HG03521 (cell line): ENCODE data around the gene UBB.
A peak's percentile ranks its signal among the peaks of the same experiment; 100 is the strongest.

Experiments used
- ATAC-seq: cut with Tn5 transposase; IDR thresholded peaks from one replicate; pipeline ENCODE4 v1.9.1; 2021; ENCODE audit warnings: mild to moderate bottlenecking, moderate library complexity; ENCODE audit not compliant: unreplicated experiment

The UBB gene

DNA sequence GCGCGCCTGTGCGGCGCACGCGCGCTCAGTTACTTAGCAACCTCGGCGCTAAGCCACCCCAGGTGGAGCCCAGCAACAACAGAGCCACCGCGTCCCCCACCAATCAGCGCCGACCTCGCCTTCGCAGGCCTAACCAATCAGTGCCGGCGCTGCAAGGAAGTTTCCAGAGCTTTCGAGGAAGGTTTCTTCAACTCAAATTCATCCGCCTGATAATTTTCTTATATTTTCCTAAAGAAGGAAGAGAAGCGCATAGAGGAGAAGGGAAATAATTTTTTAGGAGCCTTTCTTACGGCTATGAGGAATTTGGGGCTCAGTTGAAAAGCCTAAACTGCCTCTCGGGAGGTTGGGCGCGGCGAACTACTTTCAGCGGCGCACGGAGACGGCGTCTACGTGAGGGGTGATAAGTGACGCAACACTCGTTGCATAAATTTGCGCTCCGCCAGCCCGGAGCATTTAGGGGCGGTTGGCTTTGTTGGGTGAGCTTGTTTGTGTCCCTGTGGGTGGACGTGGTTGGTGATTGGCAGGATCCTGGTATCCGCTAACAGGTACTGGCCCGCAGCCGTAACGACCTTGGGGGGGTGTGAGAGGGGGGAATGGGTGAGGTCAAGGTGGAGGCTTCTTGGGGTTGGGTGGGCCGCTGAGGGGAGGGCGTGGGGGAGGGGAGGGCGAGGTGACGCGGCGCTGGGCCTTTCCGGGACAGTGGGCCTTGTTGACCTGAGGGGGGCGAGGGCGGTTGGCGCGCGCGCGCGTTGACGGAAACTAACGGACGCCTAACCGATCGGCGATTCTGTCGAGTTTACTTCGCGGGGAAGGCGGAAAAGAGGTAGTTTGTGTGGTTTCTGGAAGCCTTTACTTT, at the start of gene UBB:
TSS of gene UBB (plus strand) at position 452 of the 856 bp plus-strand sequence. CDS start 817 bp downstream, outside the sequence.
- ATAC-seq = peak; percentile 89

DNA sequence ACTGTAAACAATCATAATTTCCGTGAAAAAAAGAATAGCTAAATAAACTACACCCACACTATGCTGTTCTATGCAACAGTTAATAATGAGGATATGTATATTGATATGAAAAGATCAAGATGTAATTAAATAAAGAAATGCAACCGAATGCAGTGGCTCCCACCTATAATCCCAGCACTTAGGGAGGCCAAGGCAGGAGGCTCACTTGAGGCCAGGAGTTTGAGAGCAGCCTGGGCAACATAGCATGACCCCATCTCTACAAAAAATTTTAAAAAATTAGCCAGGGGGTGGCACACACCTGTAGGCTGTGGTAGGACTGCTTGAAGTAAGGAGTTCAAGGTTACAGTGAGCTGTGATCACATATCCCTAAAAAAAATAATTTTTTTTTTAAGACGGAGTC, 42.5 kb upstream of the UBB start:
- ATAC-seq = no peak

- no peak for ATAC-seq
Observed at GRCh38 chr17:16339402-16339801, 41.5 kb upstream of the UBB start.

- no peak for ATAC-seq
Observed at GRCh38 chr17:16339959-16340358, 40.9 kb upstream of the UBB start.

- ATAC-seq = no peak
Observed at GRCh38 chr17:16342979-16343378, 37.9 kb upstream of the UBB start.

- no peak for ATAC-seq
Observed at GRCh38 chr17:16343569-16343968, 37.3 kb upstream of the UBB start.

DNA sequence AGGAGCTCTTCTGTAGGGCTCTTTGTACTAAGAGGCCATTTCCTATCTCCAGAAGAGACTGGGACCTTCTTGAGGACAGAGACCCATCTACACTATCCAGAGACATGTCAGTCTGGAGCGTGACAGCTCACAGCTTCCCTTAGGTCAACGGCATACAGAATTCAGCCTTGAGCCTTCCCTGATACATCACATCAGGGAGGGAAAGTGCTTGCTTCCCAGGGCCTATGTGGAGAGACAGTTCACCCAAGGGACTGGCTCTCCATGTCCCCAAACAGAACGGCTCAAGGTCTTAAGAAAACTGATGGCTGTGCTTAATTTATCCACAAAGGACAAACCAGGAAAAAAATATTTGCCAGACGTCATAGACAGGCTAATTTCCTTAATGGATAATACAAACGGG, 35.3 kb upstream of the UBB start:
- ATAC-seq = no peak

DNA sequence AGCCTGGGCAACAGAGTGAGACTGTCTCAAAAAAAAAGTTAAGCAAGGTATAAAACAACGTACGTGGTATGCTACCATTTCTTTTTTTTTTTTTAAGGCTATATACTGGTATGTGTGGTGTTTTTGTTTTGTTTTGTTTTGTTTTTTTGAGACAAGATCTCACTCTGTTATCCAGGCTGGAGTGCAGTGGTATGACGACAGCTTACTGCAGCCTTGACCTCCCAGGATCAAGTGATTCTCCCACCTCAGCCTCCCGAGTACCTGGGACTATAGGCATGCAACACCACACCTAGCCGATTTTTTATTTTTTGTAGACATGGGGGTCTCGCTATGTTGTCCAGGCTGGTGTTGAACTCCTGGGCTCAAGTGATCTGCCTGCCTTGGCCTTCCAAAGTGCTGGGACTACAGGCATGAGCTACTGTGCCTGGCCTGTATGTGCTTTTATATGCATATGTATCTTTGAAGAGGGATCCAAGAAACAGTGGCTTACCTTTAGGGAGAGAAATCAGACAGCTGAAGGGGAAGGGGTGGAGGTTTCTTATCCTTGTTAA, 34.1 kb upstream of the UBB start:
- ATAC-seq = no peak

- ATAC-seq = no peak
Observed at GRCh38 chr17:16348586-16348985, 32.3 kb upstream of the UBB start.

GRCh38 chr17:16349431-16349830, 31.5 kb upstream of the UBB start:
- ATAC-seq = no peak

- ATAC-seq = no peak
Observed at GRCh38 chr17:16351831-16352230, 29.1 kb upstream of the UBB start.

DNA sequence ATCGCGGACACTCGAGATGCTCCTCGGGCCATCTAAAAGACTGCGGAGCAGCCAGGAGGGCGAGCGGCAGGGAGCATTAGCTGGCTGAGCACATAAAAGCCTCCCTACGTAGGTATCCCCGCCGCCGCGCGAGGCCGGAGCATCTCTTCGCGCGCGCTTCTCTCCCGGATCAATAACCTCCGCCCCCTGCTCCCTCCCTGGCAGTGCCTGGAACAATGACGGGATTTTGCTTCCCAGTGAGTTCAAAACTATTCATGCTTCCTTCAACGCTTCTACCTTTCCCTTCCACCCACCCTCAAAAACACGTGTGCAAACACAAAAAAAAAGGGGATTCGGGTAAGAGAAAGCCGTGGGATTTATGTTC, 28.6 kb upstream of the UBB start:
- no peak for ATAC-seq

GRCh38 chr17:16352667-16353316, 28.1 kb upstream of the UBB start:
- ATAC-seq = peak; percentile 33

DNA sequence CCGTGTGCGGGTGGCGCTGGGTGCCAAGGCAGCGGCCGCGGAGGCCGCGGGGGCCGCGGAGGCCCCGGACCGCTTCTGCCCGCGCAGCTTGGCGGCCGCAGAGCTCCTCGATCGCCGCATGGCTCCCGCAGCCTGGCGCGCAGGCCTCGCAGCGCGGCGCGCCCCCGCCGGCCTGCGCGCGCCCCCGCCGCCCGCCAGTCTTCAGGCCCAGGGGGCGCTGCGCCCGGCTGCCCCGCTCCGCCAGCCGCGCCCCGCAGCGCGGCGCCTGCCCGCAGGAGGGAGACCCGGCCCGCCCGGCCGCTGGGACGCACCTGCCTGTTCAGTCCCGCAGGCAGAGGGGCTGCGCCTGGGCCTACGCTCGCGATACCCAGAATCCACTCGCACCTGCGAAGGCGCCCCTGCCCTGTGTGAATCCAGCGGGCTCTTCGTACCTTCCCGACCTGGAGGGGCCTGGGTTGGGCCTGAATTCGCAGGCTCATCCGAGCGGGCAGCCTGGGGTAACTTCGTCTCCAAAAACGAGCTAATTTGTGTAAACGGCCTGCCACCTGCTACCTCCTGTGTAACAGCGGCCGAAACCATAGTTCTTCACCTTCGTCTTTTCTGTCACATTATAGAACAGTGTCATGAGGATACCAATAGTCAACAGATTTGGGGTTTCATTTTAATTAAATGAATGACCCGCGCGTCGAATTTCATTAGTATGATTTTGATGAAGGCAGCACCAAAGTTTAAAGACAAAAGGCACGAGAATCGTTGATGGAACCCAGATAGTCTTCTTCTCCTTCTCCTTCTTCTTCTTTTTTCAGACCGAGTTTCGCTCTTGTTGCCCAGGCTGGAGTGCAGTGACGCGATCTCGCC, 27.3 kb upstream of the UBB start, which contains the start of gene CENPV:
TSS of gene CENPV (minus strand) at position 153 of the 858 bp plus-strand sequence. CDS start at position 120, 33 bp downstream.
- ATAC-seq = peak; percentile 66

DNA sequence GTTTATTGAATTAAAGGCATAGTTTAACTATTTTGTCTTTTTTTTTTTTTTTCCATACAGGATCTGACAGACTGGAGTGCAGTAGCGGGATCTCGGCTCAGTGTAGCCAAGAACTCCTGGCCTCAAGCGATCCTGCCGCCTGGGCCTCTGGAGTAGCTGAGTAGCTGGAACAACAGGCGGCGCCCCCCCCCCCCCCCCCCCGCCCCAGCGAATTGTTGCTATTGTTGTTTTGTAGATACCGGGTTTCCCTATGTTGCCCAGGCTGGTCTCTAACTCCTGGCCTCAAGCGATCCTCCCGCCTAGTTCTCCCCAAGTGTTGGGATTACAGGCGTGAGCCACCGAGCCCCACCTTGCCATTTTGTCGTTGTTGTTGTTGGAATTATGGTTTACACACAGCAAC, 26.3 kb upstream of the UBB start:
- no peak for ATAC-seq

DNA sequence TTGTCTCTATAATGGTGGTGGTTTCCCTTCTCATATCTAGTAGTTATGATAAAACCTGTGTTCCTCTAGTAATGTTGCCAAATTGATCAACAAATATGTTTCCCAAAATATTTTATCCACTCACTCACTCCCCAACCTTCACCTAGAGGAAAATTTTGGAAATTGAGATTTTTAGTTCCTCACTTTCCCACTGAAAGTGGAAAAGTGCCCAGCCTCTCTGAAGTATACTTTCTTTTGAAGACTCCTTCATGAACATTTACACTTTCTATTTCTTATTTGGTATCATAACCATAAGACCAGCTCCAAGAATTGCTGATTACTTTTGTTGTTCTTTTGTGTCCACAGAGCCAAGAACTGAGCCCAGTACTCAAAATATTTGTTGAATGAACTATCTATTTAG, 22.5 kb upstream of the UBB start:
- no peak for ATAC-seq

GRCh38 chr17:16361874-16362273, 19.0 kb upstream of the UBB start:
- ATAC-seq = no peak

GRCh38 chr17:16363749-16364536, 16.9 kb upstream of the UBB start:
- peak; percentile 79 for ATAC-seq

DNA sequence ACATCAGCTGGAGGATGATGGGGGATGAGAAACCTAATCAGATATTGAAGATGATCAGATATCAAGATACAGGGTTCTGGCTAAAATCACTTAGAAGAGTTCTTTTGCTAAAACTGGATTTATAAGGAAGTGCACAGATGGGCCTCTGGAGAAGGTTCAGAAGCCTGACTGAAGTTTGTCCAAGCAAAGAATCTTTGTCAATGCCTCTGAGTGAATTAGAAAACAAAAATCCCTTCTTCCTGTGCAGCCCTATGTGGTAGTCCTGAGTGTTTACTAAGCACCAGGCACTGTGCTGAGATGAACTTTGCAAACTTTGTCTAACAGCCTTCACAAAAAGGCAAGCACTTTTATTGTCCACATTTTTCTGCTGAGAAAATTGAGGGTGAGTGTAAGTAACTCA, 16.3 kb upstream of the UBB start:
- ATAC-seq = no peak

DNA sequence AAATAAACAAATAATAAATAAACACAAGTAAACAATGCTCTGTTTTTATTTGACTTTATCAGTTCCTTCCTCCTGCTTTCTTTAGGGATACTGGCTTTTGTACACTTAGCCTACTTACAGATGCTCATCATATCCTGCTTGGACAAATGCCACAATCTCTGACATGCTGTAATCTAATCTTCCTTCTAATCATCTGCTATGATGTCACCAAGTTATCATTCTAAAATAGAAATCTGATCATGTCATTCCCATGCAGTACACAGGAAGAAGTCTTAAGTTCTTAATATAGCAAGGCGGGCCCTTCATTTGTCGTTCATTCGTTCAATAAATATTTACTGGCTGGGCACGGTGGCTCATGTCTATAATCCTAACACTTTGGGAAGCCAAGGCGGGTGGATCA, 9.1 kb upstream of the UBB start:
- ATAC-seq = no peak
